ENCODE results near the gene UNC5B. TPM values are rescaled to one million over a fixed set of nuclear protein-coding genes. Genes with fewer than 3 reads are reported as not detected.

UNC5B gene
- total RNA-seq (2022; extraction: Qiagen RNA extraction; ENCODE audit: low read depth): 0.72 to 1.7 TPM (median 1.3 TPM) in 5 replicates

GRCh38 chr10:71212318-71213126 is at the start of gene UNC5B:
UNC5B (plus strand) TSS chr10:71212570; CDS start chr10:71212986, 416 bp downstream.

GRCh38 chr10:71319042-71319799 is 106.9 kb downstream of the UNC5B start, which contains the start of gene SLC29A3:
SLC29A3 (plus strand) TSS chr10:71319259; CDS start chr10:71319310, 51 bp downstream.

Other genes starting within 250 kb of the UNC5B start
- 18.0 to 26.4 TPM (median 21.5 TPM) in 5 replicates for gene SLC29A3, start 106.7 kb downstream of the UNC5B start, total RNA-seq (2022; extraction: Qiagen RNA extraction; ENCODE audit: low read depth)
- 1.4 to 3.9 TPM (median 2.5 TPM) in 5 replicates for gene CDH23, start 184.3 kb downstream of the UNC5B start, total RNA-seq (2022; extraction: Qiagen RNA extraction; ENCODE audit: low read depth)

Measured in A549 treated with ZK216348 at 1 μM for 4 hours (cell line).